HepG2 (cell line): Measurements from ENCODE around the gene SHLD3. TPM values are rescaled to one million over a fixed set of nuclear protein-coding genes. Genes with fewer than 3 reads are reported as not detected.

Experiments
- ADNP ChIP-seq: sonication (generic); formaldehyde crosslinking; IDR thresholded peaks from 2 replicates; pipeline ENCODE4 v1.4.0; 2020; ENCODE audit warnings: missing genetic modification reagents
- ARID5B ChIP-seq: IDR thresholded peaks from 2 replicates; pipeline ENCODE4 v1.4.0; 2020; ENCODE audit warnings: mild to moderate bottlenecking, missing genetic modification reagents
- BCLAF1 ChIP-seq: fragments of 450-650 bp; IDR thresholded peaks from 2 replicates; pipeline ENCODE4 v1.6.1; 2017; ENCODE audit warnings: mild to moderate bottlenecking
- CC2D1A ChIP-seq: sonication (generic); formaldehyde crosslinking; IDR thresholded peaks from 2 replicates; pipeline ENCODE4 v1.8.1; 2023; ENCODE audit warnings: mild to moderate bottlenecking, missing genetic modification reagents
- CEBPB ChIP-seq: IDR thresholded peaks from 2 replicates; pipeline ENCODE4 v1.6.1; 2011; ENCODE audit warnings: low read depth, low read length, improper control_type of control experiment, borderline replicate concordance
- CREBL2 ChIP-seq: sonication (generic); formaldehyde crosslinking; IDR thresholded peaks from 2 replicates; pipeline ENCODE4 v1.8.1; 2023; ENCODE audit warnings: missing genetic modification reagents, mild to moderate bottlenecking, borderline replicate concordance
- FOXA1 ChIP-seq, 2 experiments: fragments of 450-650 bp in 1 of 2; sonication (generic) in 1 of 2; formaldehyde crosslinking in 1 of 2; IDR thresholded peaks; 2 replicates each; pipeline versions ENCODE4 v1.4.0 to v1.6.1; 2016 to 2020; ENCODE audit warnings: missing genetic modification reagents in 1 of 2
- FOXK2 ChIP-seq: fragments of 450-650 bp; IDR thresholded peaks from 2 replicates; pipeline ENCODE4 v1.6.1; 2016
- IRF9 ChIP-seq: sonication (generic); formaldehyde crosslinking; IDR thresholded peaks from 2 replicates; pipeline ENCODE4 v1.8.0; 2022; ENCODE audit warnings: missing genetic modification reagents, mild to moderate bottlenecking, borderline replicate concordance
- KAT7 ChIP-seq: IDR thresholded peaks from 2 replicates; pipeline ENCODE4 v1.6.1; 2018; ENCODE audit warnings: borderline replicate concordance, missing compliant biosample characterization
- KLF15 ChIP-seq: sonication (generic); formaldehyde crosslinking; IDR thresholded peaks from 2 replicates; pipeline ENCODE4 v1.8.1; 2023; ENCODE audit warnings: borderline replicate concordance, mild to moderate bottlenecking, inconsistent platforms, missing genetic modification reagents, mixed read lengths
- NFIB ChIP-seq: sonication (generic); formaldehyde crosslinking; IDR thresholded peaks from 2 replicates; pipeline ENCODE4 v1.9.0; 2021; ENCODE audit warnings: missing genetic modification reagents, mild to moderate bottlenecking, borderline replicate concordance
- ONECUT2 ChIP-seq: sonication (generic); formaldehyde crosslinking; IDR thresholded peaks from 2 replicates; pipeline ENCODE4 v1.4.0; 2020; ENCODE audit warnings: missing genetic modification reagents
- PHF8 ChIP-seq: sonication (generic); formaldehyde crosslinking; IDR thresholded peaks from 2 replicates; pipeline ENCODE4 v1.5.0; 2020; ENCODE audit warnings: missing genetic modification reagents
- POGZ ChIP-seq: sonication (generic); formaldehyde crosslinking; IDR thresholded peaks from 2 replicates; pipeline ENCODE4 v1.4.0; 2020; ENCODE audit warnings: mild to moderate bottlenecking, missing genetic modification reagents
- ZFP37 ChIP-seq: sonication (generic); formaldehyde crosslinking; IDR thresholded peaks from 2 replicates; pipeline ENCODE4 v1.4.0; 2020; ENCODE audit warnings: missing genetic modification reagents, borderline replicate concordance
- ZNF296 ChIP-seq: sonication (generic); formaldehyde crosslinking; conservative IDR thresholded peaks from 2 replicates; pipeline ENCODE4 v1.5.0; 2020; ENCODE audit warnings: mild to moderate bottlenecking, missing genetic modification reagents
- ZNF513 ChIP-seq: sonication (generic); formaldehyde crosslinking; conservative IDR thresholded peaks from 2 replicates; pipeline ENCODE4 v1.5.0; 2020; ENCODE audit warnings: missing genetic modification reagents
- ZNF850 ChIP-seq: sonication (generic); formaldehyde crosslinking; conservative IDR thresholded peaks from 2 replicates; pipeline ENCODE4 v1.9.0; 2021; ENCODE audit warnings: mild to moderate bottlenecking, missing genetic modification reagents
- ZSCAN21 ChIP-seq: sonication (generic); formaldehyde crosslinking; IDR thresholded peaks from 2 replicates; pipeline ENCODE4 v1.8.0; 2022; ENCODE audit warnings: mild to moderate bottlenecking, missing genetic modification reagents, moderate library complexity, borderline replicate concordance
- polyA plus RNA-seq, 8 experiments: library from polyadenylated mRNA; depleted of rRNA in 3 of 8; stranded (reverse) in 7 of 8; unstranded in 1 of 8; fragments of >200 nt; fragmentation: Illumina TruSeq in 4 of 8; extraction: Trizol in 4 of 8; gene quantifications; 2 replicates each; pipeline versions ENCODE4 v1.2.1 to v1.2.3, GENCODE V29; 2011 to 2016; ENCODE audit warnings: low read depth in 4 of 8, missing spikeins in 1 of 8, mixed read lengths in 1 of 8; ENCODE audit not compliant: insufficient read depth in 1 of 8
- total RNA-seq, 5 experiments: library from RNA; depleted of rRNA; stranded (reverse); fragments of >200 nt; fragmentation: Illumina TruSeq; extraction: Trizol; gene quantifications; 2 replicates each; pipeline ENCODE4 v1.2.3, GENCODE V29; 2016; ENCODE audit warnings: low read depth in 1 of 5

The SHLD3 gene
- total and polyA plus RNA-seq, 2 of the 13 experiments (the other 11 are each of a cell fraction or from before 2014, with no cell fraction given): 3.6 to 6.8 TPM

- TF ChIP-seq ZNF513 (CRISPR knock-in tag) (no peak), KLF15 (CRISPR knock-in tag) (no peak), CEBPB (no peak), ADNP (CRISPR knock-in tag) (no peak), PHF8 (CRISPR knock-in tag) (peak; percentile 78), CREBL2 (CRISPR knock-in tag) (no peak), ZNF850 (CRISPR knock-in tag) (0 out of 2 replicates have a peak, but pooled peaks have one; percentile 49), ZFP37 (CRISPR knock-in tag) (no peak; the same call in 1 of the 2 replicates), BCLAF1 (no peak), KAT7 (CRISPR knock-in tag) (no peak), CC2D1A (CRISPR knock-in tag) (no peak), IRF9 (CRISPR knock-in tag) (peak; percentile 76; the same call in 1 of the 2 replicates), ONECUT2 (no peak), FOXK2 (peak; percentile 85), NFIB (CRISPR knock-in tag) (no peak), ZSCAN21 (CRISPR knock-in tag) (no peak), ZNF296 (no peak), FOXA1 (IDR thresholded peaks at IDR 0.05) (no peak), FOXA1 (CRISPR knock-in tag; IDR thresholded peaks at IDR 0.05) (peak; percentile 79), ARID5B (peak; percentile 14; the same call in 1 of the 2 replicates), POGZ (CRISPR knock-in tag) (no peak)
Measured at GRCh38 chr5:65624025-65624570, 729 bp upstream of the SHLD3 start, which contains the start of gene TRIM23 (continued).
